HEK293 (cell line): Measurements from ENCODE around the gene SERINC4.

ENCODE experiments used
- IKZF3 ChIP-seq: fragments of 450-650 bp; IDR thresholded peaks from 2 replicates; pipeline ENCODE4 v1.5.0; 2018; ENCODE audit warnings: missing biosample characterization, mild to moderate bottlenecking, missing genetic modification characterization, moderate library complexity
- KLF10 ChIP-seq: fragments of 450-650 bp; IDR thresholded peaks from 2 replicates; pipeline ENCODE4 v1.5.1; 2018; ENCODE audit warnings: missing biosample characterization, mild to moderate bottlenecking, missing genetic modification characterization
- PRDM4 ChIP-seq: fragments of 450-650 bp; formaldehyde crosslinking; IDR thresholded peaks from 2 replicates; pipeline ENCODE4 v1.5.1; 2017; ENCODE audit warnings: missing biosample characterization, missing genetic modification characterization
- PRDM6 ChIP-seq: fragments of 450-650 bp; formaldehyde crosslinking; IDR thresholded peaks from 2 replicates; pipeline ENCODE4 v1.5.1; 2017; ENCODE audit warnings: missing biosample characterization, missing genetic modification characterization
- TSHZ1 ChIP-seq: fragments of 450-650 bp; formaldehyde crosslinking; IDR thresholded peaks from 2 replicates; pipeline ENCODE4 v1.5.1; 2016; ENCODE audit warnings: missing biosample characterization, missing genetic modification characterization, borderline replicate concordance
- WT1 ChIP-seq: fragments of 450-650 bp; formaldehyde crosslinking; IDR thresholded peaks from 2 replicates; pipeline ENCODE4 v1.5.1; 2016; ENCODE audit warnings: missing biosample characterization, missing genetic modification characterization
- YY1 ChIP-seq: fragments of 450-650 bp; formaldehyde crosslinking; IDR thresholded peaks from 2 replicates; pipeline ENCODE4 v1.5.1; 2018; ENCODE audit warnings: missing biosample characterization, missing genetic modification characterization
- ZBTB1 ChIP-seq: fragments of 450-650 bp; formaldehyde crosslinking; IDR thresholded peaks from 2 replicates; pipeline ENCODE4 v1.5.1; 2016; ENCODE audit warnings: missing biosample characterization, missing genetic modification characterization
- ZBTB21 ChIP-seq: fragments of 450-650 bp; formaldehyde crosslinking; IDR thresholded peaks from 2 replicates; pipeline ENCODE4 v1.5.1; 2017; ENCODE audit warnings: missing biosample characterization, missing genetic modification characterization
- ZFHX2 ChIP-seq: fragments of 450-650 bp; formaldehyde crosslinking; conservative IDR thresholded peaks from 2 replicates; pipeline ENCODE4 v1.5.1; 2016; ENCODE audit warnings: missing biosample characterization, missing genetic modification characterization
- ZIC2 ChIP-seq: fragments of 450-650 bp; formaldehyde crosslinking; IDR thresholded peaks from 2 replicates; pipeline ENCODE4 v1.5.1; 2016; ENCODE audit warnings: missing biosample characterization, missing genetic modification characterization
- ZNF121 ChIP-seq: fragments of 450-650 bp; formaldehyde crosslinking; IDR thresholded peaks from 2 replicates; pipeline ENCODE4 v1.5.1; 2016; ENCODE audit warnings: missing biosample characterization, missing genetic modification characterization
- ZNF214 ChIP-seq: fragments of 450-650 bp; formaldehyde crosslinking; IDR thresholded peaks from 2 replicates; pipeline ENCODE4 v1.5.1; 2017; ENCODE audit warnings: missing biosample characterization, mild to moderate bottlenecking, missing genetic modification characterization, borderline replicate concordance
- ZNF23 ChIP-seq: fragments of 450-650 bp; formaldehyde crosslinking; IDR thresholded peaks from 2 replicates; pipeline ENCODE4 v1.5.1; 2016; ENCODE audit warnings: missing biosample characterization, missing genetic modification characterization, borderline replicate concordance
- ZNF266 ChIP-seq: fragments of 450-650 bp; formaldehyde crosslinking; IDR thresholded peaks from 2 replicates; pipeline ENCODE4 v1.5.1; 2016; ENCODE audit warnings: missing biosample characterization, missing genetic modification characterization, low read depth
- ZNF302 ChIP-seq: fragments of 450-650 bp; formaldehyde crosslinking; IDR thresholded peaks from 2 replicates; pipeline ENCODE4 v1.5.1; 2016; ENCODE audit warnings: missing biosample characterization, missing genetic modification characterization, low read depth
- ZNF311 ChIP-seq: fragments of 450-650 bp; formaldehyde crosslinking; IDR thresholded peaks from 2 replicates; pipeline ENCODE4 v1.5.1; 2017; ENCODE audit warnings: missing biosample characterization, missing genetic modification characterization, borderline replicate concordance
- ZNF426 ChIP-seq: fragments of 450-650 bp; formaldehyde crosslinking; IDR thresholded peaks from 2 replicates; pipeline ENCODE4 v1.5.1; 2017; ENCODE audit warnings: missing biosample characterization, missing genetic modification characterization, mild to moderate bottlenecking, inconsistent platforms, moderate library complexity
- ZNF433 ChIP-seq: fragments of 450-650 bp; formaldehyde crosslinking; IDR thresholded peaks from 2 replicates; pipeline ENCODE4 v1.5.1; 2016; ENCODE audit warnings: missing biosample characterization, missing genetic modification characterization, low read depth
- ZNF610 ChIP-seq: fragments of 450-650 bp; formaldehyde crosslinking; IDR thresholded peaks from 2 replicates; pipeline ENCODE4 v1.5.1; 2016; ENCODE audit warnings: missing biosample characterization, missing genetic modification characterization, borderline replicate concordance
- ZNF692 ChIP-seq: fragments of 450-650 bp; formaldehyde crosslinking; IDR thresholded peaks from 2 replicates; pipeline ENCODE4 v1.5.1; 2016; ENCODE audit warnings: missing biosample characterization, missing genetic modification characterization
- ZNF777 ChIP-seq: fragments of 450-650 bp; formaldehyde crosslinking; IDR thresholded peaks from 2 replicates; pipeline ENCODE4 v1.5.1; 2017; ENCODE audit warnings: missing biosample characterization, missing genetic modification characterization, borderline replicate concordance
- TF ChIP-seq, protein P1 (sequence below): fragments of 450-650 bp; formaldehyde crosslinking; IDR thresholded peaks from 2 replicates; pipeline ENCODE4 v1.5.1; 2016; ENCODE audit warnings: missing biosample characterization, missing genetic modification characterization
- TF ChIP-seq, protein P2 (sequence below): fragments of 450-650 bp; formaldehyde crosslinking; IDR thresholded peaks from 2 replicates; pipeline ENCODE4; 2016; ENCODE audit warnings: missing biosample characterization, missing genetic modification characterization
- TF ChIP-seq, protein P3 (sequence below): fragments of 450-650 bp; formaldehyde crosslinking; IDR thresholded peaks from 2 replicates; pipeline ENCODE4 v1.5.1; 2016; ENCODE audit warnings: missing biosample characterization, missing genetic modification characterization, borderline replicate concordance

The SERINC4 gene

DNA sequence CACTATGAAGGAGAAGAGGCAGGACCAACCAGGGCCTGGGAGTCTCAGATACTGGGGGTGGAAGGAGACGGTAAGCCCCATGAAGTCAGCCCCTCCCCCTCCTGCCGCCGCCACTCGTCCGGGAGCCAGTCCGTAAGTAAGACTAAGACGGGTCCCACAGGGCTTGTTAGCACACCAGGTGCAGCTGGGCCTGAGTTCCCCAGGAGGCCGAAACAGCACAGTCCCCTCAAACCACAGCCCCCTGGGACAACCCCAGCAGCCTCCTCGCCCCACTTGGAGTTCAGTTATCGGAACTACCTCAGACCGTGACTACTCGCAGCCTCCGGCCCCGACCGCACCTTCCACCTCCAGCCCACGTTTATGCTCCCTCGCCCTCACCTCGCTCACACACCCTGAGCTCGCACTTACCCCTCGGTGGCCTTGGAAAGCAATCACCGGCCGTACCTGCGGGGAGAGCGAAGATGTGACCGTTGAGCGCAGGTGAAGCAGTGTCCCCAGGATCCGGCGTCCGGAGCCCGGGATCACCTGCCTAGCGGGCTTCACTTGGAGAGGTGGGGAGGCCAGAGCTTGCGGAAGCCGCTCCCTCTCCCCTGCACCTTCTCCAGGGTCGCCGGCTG, 23.8 kb downstream of the SERINC4 start (continued):
- TF ChIP-seq PRDM6 (no peak), ZNF266 (no peak), ZNF121 (no peak), ZNF777 (tag by site-specific recombination) (no peak), ZNF311 (tag by site-specific recombination) (no peak), ZBTB21 (tag by site-specific recombination) (no peak), ZNF610 (tag by site-specific recombination) (no peak), ZFHX2 (tag by site-specific recombination) (0 out of 2 replicates have a peak, but pooled peaks have one; percentile 25), TSHZ1 (tag by site-specific recombination) (no peak), ZNF302 (tag by site-specific recombination) (no peak), IKZF3 (tag by site-specific recombination) (no peak), ZNF426 (tag by site-specific recombination) (no peak), ZBTB1 (tag by site-specific recombination) (no peak), KLF10 (tag by site-specific recombination) (no peak; the same call in 1 of the 2 replicates), ZNF23 (tag by site-specific recombination) (no peak), PRDM4 (tag by site-specific recombination) (no peak), ZIC2 (peak; percentile 68), WT1 (tag by site-specific recombination) (no peak; the same call in 1 of the 2 replicates), YY1 (no peak), ZNF214 (no peak), ZNF433 (tag by site-specific recombination) (no peak), ZNF692 (tag by site-specific recombination) (peak; percentile 90)
- TF ChIP-seq, protein P1, sequence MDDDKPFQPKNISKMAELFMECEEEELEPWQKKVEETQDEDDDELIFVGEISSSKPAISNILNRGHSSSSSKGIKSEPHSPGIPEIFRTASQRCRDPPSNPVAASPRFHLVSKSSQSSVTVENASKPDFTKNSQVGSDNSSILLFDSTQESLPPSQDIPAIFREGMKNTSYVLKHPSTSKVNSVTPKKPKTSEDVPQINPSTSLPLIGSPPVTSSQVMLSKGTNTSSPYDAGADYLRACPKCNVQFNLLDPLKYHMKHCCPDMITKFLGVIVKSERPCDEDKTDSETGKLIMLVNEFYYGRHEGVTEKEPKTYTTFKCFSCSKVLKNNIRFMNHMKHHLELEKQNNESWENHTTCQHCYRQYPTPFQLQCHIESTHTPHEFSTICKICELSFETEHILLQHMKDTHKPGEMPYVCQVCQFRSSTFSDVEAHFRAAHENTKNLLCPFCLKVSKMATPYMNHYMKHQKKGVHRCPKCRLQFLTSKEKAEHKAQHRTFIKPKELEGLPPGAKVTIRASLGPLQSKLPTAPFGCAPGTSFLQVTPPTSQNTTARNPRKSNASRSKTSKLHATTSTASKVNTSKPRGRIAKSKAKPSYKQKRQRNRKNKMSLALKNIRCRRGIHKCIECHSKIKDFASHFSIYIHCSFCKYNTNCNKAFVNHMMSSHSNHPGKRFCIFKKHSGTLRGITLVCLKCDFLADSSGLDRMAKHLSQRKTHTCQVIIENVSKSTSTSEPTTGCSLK (tag by site-specific recombination): no peak
- TF ChIP-seq, protein P2, sequence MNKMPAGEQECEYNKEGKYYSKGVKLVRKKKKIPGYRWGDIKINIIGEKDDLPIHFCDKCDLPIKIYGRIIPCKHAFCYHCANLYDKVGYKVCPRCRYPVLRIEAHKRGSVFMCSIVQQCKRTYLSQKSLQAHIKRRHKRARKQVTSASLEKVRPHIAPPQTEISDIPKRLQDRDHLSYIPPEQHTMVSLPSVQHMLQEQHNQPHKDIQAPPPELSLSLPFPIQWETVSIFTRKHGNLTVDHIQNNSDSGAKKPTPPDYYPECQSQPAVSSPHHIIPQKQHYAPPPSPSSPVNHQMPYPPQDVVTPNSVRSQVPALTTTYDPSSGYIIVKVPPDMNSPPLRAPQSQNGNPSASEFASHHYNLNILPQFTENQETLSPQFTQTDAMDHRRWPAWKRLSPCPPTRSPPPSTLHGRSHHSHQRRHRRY: no peak
- TF ChIP-seq, protein P3, sequence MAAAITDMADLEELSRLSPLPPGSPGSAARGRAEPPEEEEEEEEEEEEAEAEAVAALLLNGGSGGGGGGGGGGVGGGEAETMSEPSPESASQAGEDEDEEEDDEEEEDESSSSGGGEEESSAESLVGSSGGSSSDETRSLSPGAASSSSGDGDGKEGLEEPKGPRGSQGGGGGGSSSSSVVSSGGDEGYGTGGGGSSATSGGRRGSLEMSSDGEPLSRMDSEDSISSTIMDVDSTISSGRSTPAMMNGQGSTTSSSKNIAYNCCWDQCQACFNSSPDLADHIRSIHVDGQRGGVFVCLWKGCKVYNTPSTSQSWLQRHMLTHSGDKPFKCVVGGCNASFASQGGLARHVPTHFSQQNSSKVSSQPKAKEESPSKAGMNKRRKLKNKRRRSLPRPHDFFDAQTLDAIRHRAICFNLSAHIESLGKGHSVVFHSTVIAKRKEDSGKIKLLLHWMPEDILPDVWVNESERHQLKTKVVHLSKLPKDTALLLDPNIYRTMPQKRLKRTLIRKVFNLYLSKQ: no peak
